ENCODE measurements around the gene ITGB5. TPM values are rescaled to one million over a fixed set of nuclear protein-coding genes. Genes with fewer than 3 reads are reported as not detected.

The ITGB5 gene, protein sequence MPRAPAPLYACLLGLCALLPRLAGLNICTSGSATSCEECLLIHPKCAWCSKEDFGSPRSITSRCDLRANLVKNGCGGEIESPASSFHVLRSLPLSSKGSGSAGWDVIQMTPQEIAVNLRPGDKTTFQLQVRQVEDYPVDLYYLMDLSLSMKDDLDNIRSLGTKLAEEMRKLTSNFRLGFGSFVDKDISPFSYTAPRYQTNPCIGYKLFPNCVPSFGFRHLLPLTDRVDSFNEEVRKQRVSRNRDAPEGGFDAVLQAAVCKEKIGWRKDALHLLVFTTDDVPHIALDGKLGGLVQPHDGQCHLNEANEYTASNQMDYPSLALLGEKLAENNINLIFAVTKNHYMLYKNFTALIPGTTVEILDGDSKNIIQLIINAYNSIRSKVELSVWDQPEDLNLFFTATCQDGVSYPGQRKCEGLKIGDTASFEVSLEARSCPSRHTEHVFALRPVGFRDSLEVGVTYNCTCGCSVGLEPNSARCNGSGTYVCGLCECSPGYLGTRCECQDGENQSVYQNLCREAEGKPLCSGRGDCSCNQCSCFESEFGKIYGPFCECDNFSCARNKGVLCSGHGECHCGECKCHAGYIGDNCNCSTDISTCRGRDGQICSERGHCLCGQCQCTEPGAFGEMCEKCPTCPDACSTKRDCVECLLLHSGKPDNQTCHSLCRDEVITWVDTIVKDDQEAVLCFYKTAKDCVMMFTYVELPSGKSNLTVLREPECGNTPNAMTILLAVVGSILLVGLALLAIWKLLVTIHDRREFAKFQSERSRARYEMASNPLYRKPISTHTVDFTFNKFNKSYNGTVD
- 408 and 414 TPM in 2 replicates for total RNA-seq (2014; rRNA removed; shearing (Covaris generic))

DNA sequence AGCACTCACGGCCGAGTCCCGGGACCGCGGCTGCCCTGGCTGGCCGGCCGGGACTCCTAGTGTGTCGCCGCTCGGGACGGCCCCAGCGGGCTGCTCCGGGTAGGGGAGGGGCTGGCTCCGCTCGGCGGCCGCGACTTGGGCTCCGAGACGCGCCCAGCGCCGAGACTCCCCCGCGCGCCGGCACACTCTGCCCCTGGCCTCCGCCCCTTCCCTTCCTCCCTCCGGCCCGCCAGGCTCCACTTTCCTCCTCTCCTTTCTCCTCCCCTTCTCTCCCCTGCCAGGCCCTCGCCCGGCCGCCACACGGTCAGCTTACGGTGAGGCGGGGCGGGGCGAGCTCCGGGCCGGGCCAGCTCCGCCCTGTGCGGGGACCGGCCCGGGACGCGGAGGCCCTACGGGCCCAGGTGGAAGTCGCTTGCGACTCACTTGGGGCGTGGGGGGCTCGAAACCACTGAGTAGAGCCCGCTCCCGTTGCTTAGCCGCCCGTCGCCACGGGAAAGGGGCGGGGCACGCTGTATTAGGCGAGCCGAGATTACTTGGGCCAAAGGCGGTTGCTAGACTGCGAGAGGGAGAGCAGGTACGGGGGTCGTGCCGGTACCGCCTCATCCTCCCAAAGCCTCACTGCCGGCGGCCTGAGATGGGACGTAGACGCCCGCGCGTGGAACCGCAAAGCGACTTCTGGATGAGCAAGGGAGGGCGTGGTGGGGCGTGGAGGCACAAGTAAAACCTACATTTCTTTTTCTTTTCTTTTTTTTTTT is at the start of gene ITGB5:
TSS of gene ITGB5 (minus strand) at position 189 of the 755 bp plus-strand sequence. CDS start 365 bp downstream, outside the sequence.
- peak; percentile 89 for DNase-seq (ENCODE audit: low spot score)

DNA sequence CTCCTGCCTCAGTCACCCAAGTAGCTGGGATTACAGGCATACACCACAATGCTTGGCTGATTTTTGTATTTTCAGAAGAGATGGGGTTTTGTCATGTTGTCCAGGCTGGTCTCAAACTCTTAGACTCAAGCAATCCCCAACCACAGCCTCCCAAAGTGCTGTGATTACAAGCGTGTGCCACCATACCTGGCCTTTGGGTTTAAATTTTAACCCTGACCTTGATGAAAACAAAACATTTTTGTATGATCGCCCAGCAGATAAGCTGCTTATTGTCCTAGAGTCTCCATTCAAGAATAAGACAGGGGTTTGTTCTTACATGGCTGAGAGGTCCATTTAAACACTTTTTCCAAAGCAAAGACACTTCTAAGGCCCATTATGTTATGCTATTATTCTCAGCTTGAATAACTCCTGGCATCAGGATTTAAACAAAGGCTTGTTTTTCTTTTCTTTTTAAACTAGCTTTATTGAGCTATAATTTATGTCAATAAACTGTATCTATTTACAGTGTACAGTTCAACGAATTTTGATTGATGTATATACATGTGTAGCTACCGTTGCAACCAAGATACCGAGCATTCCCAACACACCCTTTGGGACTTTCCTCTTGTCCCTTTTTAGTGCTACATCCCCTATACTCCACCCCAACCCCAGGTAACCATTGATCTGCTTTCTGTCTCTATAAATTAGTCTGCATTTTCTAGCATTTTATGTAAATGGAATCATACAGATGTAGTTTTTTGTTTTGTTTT is 48.8 kb upstream of the ITGB5 start:
- peak; percentile 32 for DNase-seq (ENCODE audit: low spot score)

DNA sequence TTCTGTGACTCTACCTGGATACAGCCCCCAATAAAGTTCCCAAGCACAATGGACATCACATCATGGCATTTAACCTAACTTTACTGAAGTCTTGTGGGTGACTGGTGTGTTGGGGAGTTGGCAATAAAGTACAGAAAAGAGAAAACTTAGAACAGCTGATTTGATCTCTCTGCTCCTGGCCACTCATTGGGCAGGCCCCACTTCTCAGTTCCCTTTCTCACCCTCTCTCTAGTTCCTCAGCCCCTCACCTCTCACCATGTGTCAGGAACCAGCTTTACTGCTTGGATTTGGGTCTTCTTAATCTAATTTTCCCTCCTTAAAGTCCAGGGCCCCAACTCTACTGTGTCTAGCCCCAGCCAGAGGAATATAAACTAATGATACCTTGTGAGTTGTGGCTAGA is 48.1 kb upstream of the ITGB5 start:
- DNase-seq (ENCODE audit: low spot score): no peak

DNA sequence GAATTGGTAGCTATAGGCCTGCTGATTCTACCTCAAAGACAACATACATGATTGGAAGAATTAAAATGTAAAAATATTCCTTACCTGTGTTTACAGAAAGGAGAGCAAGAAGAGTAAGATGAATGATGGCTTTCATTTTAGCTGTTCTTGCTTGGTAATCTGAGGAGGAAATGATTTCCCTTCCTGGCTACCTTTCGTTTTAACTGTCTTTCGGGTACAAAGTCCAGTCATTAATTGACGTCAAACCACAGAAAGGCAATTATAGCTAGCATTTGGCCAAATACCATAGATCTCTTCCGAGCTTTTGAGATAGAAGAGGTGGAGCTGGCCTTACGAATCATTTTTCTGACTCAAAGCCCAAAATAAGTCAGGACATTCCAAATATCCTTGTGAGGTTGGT is 47.4 kb upstream of the ITGB5 start, which contains the start of gene MUC13:
TSS of gene MUC13 (minus strand) at position 175 of the 400 bp plus-strand sequence. CDS start at position 136, 39 bp downstream.
- DNase-seq (ENCODE audit: low spot score): peak; percentile 95

DNA sequence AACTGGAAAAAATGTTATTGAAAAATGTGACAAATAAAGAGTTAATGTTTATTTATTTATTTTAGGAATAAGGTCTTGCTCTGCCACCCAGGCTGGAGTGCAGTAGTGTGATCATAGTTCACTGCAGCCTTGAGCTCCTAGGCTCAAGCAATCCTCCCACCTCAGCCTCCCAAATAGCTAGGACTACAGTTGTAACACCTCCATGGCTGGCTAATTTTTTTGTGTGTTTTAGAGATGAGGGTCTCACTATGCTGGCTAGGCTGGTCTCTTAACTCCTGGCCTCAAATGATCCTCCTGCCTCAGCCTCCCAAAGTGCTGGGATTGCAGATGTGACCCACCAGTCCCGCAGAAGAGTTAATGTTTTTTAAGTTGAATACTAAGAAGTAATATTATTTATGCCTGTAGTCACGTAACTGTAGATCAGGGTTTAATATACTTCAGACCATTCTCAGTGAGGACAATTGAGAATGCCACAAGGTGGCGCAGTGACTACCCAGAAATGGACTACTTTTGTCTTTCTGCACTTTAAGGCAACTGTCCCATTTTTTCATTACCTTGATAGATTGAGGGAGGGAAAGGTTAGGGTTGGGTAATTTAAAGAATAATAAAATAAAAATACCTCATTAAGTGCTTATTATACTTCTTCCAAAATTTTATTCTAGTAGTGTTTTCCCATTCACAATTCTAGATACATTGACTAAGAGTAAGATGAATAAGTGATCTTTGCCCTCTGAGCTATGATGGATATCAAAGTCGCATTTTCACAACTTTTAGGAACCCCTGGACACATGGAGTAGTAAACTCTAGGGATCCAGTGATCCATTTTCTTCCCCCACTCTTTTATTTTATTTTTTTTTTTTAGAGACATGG is 41.4 kb upstream of the ITGB5 start:
- DNase-seq (ENCODE audit: low spot score): peak; percentile 91

DNA sequence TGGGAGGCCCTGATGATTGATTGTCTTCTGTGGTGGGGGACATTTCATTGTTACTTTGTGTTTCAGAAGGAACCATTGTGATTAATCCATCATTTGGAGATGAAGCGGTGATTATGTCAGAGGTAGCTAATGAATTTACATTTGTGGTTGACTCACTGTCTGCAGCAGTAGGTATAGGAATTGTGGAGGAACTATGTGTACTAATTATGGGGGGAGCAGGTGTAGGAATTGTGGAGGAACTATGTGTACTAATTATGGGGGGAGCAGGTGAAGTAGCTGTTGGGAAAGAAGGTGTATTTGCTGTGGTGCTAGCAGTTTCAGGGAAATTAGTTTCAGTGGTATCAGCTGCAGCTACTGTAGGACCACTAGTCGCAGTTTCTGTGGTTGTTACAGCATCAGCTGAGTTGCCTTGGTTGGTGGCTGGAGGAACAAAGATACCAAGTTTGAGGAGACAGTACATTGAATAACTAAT is 40.4 kb upstream of the ITGB5 start:
- DNase-seq (ENCODE audit: low spot score): no peak

DNA sequence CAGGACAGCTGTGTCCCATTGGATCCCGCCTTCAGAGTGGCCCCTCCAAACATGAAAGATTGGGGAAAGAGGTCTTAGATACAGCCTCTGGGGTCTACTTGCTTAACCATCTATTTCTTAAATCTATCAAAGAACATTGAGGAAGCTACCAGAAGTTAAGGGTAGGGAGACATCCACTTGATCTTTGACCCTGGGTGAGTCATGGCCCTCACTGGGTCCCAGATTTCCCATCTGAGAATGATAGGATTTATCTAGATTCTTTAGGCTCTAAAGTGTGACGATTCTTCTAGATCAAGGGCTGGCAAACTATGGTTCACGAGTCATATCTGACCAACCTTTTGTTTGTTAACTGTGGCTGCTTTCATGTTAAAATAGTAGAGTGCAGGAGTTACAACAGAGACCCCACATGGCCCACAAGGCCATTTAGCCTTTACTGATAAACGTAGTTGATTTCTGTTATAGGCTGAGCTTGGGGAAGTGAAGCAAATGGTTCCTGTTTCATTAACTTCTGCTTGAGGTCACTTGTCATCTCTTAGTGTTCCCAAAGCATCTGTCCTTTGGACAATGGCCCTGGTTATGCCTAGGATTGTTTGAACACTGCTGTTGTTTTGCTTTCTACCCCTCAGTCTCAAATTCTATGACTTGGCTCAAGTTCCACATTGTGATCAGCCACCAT is 39.4 kb upstream of the ITGB5 start:
- DNase-seq (ENCODE audit: low spot score): no peak

DNA sequence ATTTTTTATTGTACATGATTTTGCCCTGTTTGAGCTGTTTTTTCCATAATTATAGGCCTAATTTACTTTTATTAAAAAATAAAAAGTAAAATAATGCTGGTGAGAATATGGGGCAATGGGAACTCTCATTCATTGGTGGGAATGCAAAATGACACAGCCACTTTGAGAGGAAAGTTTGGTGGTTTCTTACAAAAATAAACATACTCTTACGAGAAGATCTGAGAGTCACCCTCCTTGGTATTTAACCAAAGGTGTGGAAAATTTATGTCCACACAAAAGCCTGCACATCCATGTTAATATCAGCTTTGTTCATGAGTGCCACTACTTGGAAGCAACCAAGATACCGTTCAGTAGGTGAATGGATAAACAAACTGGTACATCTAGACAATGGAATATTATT is 37.6 kb upstream of the ITGB5 start:
- DNase-seq (ENCODE audit: low spot score): no peak

DNA sequence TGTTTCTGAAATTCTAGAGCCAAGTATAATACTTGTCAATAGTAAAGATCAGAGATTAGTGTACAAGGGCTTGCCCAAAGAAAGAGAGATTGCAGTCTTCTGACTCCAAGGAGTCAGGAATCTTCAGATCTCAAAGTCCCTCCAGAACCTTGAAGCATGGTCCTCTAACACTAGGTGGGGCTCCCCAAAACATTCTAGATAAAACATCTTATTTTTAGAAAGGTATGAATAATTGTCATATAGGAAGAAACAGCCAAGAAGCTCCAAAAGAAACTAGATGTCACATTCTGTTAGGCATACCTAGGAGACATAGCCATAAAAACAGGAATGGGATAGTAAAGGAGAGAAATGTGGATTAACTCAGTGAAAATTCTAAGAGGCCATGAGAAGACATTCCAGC is 36.7 kb upstream of the ITGB5 start:
- DNase-seq (ENCODE audit: low spot score): peak; percentile 37

DNA sequence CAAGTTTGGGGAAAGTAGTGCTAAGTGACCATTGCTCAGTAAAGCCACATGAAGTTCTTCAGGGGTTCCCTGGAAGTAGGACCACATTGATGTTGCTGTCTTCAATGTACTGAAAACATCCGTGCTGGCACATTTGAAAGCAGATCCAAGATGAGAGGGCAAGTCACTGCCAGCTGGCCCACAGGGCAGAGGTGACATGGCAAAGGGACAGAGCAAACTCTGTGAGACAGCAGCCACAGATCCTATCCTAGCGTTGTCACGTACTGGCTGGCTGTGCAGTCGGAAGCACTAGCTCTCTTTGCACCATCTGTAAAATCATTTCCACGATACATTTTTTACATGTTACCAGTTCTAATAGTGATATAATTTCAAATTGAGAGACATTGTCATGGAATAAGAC is 33.6 kb upstream of the ITGB5 start:
- DNase-seq (ENCODE audit: low spot score): no peak

DNA sequence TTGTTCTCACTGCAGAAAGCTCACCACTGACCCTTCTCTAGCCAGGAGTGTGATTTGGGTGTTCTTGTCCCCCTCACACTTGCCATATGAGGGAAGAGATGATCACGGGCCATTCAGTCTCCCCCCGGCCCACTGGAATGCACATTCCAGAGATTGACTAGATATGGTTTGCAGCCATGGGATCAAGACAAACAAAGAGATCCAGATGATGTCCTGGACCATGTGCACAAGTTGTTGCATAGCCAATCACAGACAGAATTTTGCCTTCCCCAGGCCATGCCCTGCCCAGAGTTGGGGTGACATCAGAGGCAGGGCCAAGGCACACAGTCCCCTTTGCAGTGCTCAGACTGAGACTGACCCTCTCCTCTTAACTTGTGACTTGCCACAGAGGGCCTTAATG is 32.6 kb upstream of the ITGB5 start:
- DNase-seq (ENCODE audit: low spot score): no peak

DNA sequence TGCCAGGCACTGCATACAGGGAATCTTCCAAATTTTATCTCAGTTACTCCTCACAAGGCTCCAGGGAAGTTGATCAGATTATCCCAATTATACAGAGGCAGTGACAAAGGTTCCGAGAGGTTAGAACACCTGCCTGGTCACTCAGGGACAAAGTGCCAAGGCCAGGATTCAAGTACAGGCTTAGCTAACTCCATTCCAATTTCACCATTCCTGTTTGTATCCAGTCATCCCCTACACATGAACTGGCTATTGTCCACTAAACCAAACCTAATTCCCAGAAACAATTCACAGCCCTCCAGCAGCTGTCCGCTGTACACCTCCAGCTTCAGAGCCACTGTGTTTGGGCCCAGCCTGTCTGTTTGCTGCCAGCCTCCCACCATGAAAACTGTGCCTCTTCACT is 31.4 kb upstream of the ITGB5 start:
- no peak for DNase-seq (ENCODE audit: low spot score)

DNA sequence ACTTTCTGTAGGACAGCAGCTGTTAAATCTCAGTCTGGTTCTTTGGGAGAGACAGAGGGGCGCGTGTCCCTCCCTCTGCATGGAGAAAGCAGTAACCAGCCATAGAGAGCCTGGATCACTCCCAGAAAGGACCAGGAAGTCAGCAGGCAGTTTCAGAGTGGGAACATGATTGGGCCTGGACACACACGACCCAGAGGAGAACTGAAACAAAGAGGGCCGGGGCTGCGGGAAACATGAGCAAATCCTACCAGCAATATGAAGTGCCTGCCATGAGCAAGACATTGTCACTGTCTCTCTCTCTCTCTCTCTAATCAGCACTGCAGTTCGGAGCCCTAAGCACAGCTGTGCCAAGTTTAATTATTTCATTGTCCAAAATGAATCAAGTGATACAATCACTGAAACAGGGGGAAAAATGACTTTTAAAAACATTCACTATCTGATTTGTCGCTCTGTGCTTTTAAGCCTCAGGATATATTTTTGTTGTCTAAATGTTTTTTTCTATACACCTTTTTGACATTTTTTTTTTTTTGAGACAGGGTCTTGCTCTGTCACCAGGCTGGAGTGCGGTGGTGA is 29.8 kb upstream of the ITGB5 start:
- DNase-seq (ENCODE audit: low spot score): no peak

DNA sequence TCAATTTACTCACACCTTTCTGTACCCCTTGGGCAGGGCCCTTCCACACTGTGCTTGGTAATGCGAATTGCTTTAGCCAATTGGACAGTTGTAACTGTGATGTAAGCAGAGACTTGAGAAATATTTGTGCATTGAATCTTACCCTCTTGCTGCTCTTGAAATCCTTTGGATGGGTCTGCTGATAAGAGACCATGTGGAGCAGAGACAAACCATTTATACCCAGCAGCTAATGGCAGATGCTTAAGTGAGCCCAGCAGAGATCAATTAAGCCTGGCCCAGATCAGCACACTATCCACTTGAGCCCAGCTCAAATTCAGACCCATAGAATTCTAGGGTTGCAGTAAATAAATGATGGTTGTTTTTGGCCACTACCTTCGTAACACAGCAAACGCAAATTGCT is 28.1 kb upstream of the ITGB5 start:
- DNase-seq (ENCODE audit: low spot score): no peak

DNA sequence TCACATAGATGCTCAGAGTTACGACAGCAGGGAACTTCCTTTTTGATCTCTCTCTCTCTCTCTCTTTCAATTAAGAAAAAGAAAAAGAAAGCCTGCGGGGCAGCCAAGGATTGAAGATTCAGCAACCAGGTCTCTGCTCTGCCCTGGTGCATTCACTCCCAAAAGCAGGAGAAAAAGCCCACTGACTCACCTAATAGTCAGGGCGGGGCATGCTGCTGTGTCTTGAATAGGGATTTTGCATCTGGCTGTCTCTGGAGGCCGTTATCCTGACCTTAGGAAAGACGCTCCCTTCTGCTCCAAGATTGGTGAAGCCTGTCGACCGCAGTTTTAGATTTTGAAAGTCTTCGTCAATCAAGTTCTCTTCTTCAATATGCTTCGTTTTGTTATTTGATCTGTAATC is 20.8 kb upstream of the ITGB5 start:
- no peak for DNase-seq (ENCODE audit: low spot score)

DNA sequence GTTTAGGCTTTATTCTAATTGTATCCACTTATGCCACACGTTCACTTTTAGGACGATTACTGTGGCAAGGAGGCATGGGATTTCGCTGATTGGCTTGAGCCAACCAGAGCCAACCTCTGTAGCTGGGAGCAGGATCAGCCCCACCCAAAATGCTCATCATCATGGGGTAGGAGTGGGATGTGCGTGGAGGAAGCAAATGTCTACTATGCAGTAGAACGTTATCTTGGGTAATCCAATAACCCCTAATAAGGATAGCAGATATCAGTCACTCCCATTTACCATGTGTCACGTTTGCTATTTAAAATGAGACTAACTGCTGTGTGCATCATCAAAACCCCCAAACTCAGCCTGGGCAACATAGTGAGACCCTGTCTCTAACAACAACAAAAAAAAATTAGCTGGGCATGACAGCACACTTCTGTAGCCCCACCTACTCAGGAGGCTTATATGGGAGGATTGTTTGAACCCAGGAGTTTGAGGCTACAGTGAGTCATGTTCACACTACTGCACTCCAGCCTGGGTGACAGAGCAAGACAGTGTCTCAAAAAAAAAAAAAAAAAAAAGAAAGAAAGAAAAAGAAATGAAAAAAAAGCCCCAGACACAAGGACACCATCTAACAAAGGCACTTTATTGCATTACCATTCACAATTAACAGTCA is 17.8 kb upstream of the ITGB5 start:
- DNase-seq (ENCODE audit: low spot score): no peak

DNA sequence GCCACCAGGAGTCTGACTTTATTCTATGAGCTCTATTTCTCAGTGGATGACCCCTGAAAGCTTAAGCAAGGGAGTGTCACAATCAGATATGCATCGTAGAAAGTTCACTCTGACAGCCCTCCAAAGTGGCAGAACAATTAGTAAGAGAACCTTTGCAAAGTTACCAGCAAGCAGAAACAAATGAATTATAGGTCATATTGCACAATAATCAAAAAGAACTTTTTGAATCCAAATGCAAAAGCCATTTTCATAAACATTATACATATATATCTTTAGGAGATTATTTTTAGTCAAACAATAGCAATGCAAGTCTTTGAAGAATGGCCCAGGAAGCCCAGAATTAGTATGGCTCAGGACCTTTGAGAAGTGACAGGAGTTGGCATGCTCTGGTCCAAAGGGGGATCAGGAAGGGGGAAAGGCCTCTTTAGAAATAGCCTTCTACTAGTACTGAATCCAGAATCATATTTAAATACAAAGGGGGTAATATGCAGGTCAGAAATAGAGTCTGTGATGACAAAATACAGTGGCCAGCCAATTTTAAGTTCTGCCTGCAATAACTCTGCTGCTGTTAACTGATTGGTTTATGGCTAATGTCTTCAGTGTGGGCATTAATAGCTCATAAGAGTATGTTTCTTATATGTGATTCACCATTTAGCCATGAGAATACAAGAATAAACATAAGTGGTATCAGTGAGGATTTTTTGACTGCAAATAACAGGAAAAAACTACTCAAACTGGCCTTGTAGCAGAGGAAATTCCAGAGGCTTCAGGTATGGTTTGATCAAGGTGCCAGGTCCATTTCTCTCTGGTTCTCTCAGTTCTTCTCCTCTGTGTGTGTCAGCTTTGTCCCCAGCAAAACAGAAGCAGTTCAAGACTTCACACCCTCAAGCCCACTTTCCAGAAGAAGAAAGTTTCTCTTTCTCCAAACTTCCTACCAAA is 17.0 kb upstream of the ITGB5 start:
- DNase-seq (ENCODE audit: low spot score): no peak
